A673 (cell line): Measurements from ENCODE around the gene CDKAL1.

Experiments
- EZH2 ChIP-seq: fragments of 200-600 bp; sonication (generic); IDR thresholded peaks from 2 replicates; pipeline ENCODE4 v1.6.1; 2017; ENCODE audit warnings: borderline replicate concordance, low read depth, mild to moderate bottlenecking, mixed read lengths, antibody characterized with exemption, low read length; ENCODE audit not compliant: poor library complexity, severe bottlenecking
- TF ChIP-seq, protein P1 (sequence below): fragments of 300-800, 200-600 bp; sonication (generic); conservative IDR thresholded peaks from 2 replicates; pipeline ENCODE4 v1.5.1; 2017; ENCODE audit warnings: low read depth, mild to moderate bottlenecking, antibody characterized with exemption, low read length, moderate library complexity, mixed read lengths

DNA sequence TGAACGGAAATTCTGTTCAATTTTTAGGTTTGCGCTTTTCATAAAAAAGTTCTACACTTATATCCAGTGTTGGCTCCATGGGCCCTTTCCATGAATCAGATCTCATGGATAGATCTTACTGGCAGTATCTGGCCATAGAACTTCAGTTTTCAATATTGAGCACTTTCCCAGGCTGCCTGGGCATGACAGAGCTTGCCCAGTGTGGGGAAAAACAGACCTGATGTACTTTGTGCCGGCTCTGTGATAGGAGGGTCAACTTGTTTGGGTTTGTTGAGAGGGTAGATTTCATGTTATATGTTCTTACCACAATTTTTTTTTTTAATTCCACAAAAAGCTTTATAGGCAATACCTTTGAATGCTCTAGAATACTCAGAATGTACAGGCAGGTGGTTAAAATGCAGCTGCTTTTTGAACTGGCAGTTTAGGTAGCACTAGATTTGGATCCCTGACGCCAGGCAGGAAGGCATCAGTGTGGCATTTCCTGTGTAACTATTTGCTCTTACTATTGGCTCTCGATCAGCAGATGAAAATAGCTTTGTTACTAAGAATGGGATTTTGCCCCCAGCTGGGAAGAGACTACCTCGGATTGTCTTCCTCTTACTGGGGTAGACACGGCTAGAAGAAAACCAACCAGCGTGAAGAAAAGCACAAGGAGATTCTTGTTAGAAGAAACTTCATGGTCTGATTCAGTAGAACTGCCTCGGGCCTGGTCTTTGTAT lies 654.4 kb downstream of the CDKAL1 start:
- TF ChIP-seq, protein P1, sequence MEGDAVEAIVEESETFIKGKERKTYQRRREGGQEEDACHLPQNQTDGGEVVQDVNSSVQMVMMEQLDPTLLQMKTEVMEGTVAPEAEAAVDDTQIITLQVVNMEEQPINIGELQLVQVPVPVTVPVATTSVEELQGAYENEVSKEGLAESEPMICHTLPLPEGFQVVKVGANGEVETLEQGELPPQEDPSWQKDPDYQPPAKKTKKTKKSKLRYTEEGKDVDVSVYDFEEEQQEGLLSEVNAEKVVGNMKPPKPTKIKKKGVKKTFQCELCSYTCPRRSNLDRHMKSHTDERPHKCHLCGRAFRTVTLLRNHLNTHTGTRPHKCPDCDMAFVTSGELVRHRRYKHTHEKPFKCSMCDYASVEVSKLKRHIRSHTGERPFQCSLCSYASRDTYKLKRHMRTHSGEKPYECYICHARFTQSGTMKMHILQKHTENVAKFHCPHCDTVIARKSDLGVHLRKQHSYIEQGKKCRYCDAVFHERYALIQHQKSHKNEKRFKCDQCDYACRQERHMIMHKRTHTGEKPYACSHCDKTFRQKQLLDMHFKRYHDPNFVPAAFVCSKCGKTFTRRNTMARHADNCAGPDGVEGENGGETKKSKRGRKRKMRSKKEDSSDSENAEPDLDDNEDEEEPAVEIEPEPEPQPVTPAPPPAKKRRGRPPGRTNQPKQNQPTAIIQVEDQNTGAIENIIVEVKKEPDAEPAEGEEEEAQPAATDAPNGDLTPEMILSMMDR, result no peak
- no peak for TF ChIP-seq EZH2
